Hematopoietic multipotent progenitor cell treated with erythropoietin and hydrocortisone succinate and interleukin-3 and kit ligand, for 17 days (in vitro differentiated cells): Measurements from ENCODE around the gene CLHC1.
"Not testable (repeated sequence)": the region's sequence is repeated elsewhere in the genome, so short reads cannot be mapped to it uniquely, and the experiment has no call there.

ENCODE experiments used
- DNase-seq: peaks from one replicate; pipeline ENCODE4 v3.0.0-alpha.2; 2015; ENCODE audit warnings: low spot score

CLHC1 gene

GRCh38 chr2:55134316-55134706, 97.8 kb downstream of the CLHC1 start:
- DNase-seq: no peak

GRCh38 chr2:55133467-55134315, 98.4 kb downstream of the CLHC1 start:
- peak; percentile 82 for DNase-seq

GRCh38 chr2:55130849-55131248, 101.2 kb downstream of the CLHC1 start:
- no peak for DNase-seq

GRCh38 chr2:55126643-55127042, 105.5 kb downstream of the CLHC1 start:
- DNase-seq: not testable (repeated sequence)
